NCI-H2081 (cell line): ENCODE results near the gene PCDHA13.
"Not testable (repeated sequence)": the region's sequence is repeated elsewhere in the genome, so short reads cannot be mapped to it uniquely, and the experiment has no call there.

Source experiments
- DNase-seq, 2 experiments: peaks; one replicate each; lab custom pipeline; 2025; lab: John Stamatoyannopoulos, UW

PCDHA13 gene

GRCh38 chr5:140881889-140882590 lies at the start of gene PCDHA13:
PCDHA13 (plus strand) TSS chr5:140882124; CDS start chr5:140882269, 145 bp downstream.
- DNase-seq: no peak

GRCh38 chr5:140833993-140834392 lies 47.9 kb upstream of the PCDHA13 start, which contains the start of gene PCDHA7:
PCDHA7 (plus strand) TSS chr5:140834269; CDS start chr5:140834384, 115 bp downstream.
- no peak for DNase-seq

- not testable (repeated sequence) for DNase-seq
Observed at GRCh38 chr5:140834439-140835008, 47.4 kb upstream of the PCDHA13 start.

- DNase-seq: no peak
Observed at GRCh38 chr5:140835622-140836510, 46.1 kb upstream of the PCDHA13 start.

GRCh38 chr5:140840978-140841962 lies 40.7 kb upstream of the PCDHA13 start, which contains the start of gene PCDHA8:
PCDHA8 (plus strand) TSS chr5:140841187; CDS start chr5:140841322, 135 bp downstream.
- peak; percentile 66 to 82 for DNase-seq

GRCh38 chr5:140842798-140843733 lies 38.9 kb upstream of the PCDHA13 start:
- no peak for DNase-seq

GRCh38 chr5:140848139-140849102 lies 33.5 kb upstream of the PCDHA13 start, which contains the start of gene PCDHA9:
PCDHA9 (plus strand) TSS chr5:140848382; CDS start chr5:140848496, 114 bp downstream.
- not testable (repeated sequence) for DNase-seq

GRCh38 chr5:140849831-140850634 lies 31.9 kb upstream of the PCDHA13 start:
- not testable (repeated sequence) for DNase-seq

- no peak for DNase-seq
Observed at GRCh38 chr5:140855772-140856674, 25.9 kb upstream of the PCDHA13 start, which contains the start of gene PCDHA10. PCDHA10 (plus strand) TSS chr5:140855897; CDS start chr5:140856049, 152 bp downstream.

GRCh38 chr5:140857177-140857986 lies 24.5 kb upstream of the PCDHA13 start:
- no peak for DNase-seq

- DNase-seq: no peak
Observed at GRCh38 chr5:140857987-140858240, 24.0 kb upstream of the PCDHA13 start.

GRCh38 chr5:140862441-140863295 lies 19.3 kb upstream of the PCDHA13 start:
- no peak for DNase-seq

GRCh38 chr5:140868721-140869554 lies 13.0 kb upstream of the PCDHA13 start, which contains the start of gene PCDHA11:
PCDHA11 (plus strand) TSS chr5:140868957; CDS start chr5:140869104, 147 bp downstream.
- no peak for DNase-seq

GRCh38 chr5:140869555-140869886 lies 12.4 kb upstream of the PCDHA13 start:
- DNase-seq: no peak
